ENCODE results near the gene TMTC3.

DNA sequence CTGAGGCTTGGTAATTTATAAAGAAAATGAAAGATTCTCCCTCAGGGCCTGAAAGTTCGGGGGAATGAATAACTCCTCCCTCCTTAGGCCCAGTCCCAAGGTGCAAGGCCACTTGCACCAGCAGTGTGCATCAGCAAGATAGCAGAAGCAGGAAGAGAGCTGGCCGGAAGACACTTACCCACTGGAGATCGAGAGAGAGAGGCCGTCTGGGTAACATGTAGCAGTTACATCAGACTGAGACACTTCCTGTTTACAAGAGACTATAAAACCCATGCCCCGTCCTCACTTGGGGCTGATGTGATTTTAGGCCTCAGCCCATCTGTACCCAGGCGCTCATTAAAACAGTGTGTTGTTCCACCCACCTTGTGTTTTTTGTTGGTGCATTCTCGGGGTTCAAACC, 85.2 kb downstream of the TMTC3 start:
- TF ChIP-seq CTCF (IDR thresholded peaks at IDR 0.05) (no peak), EP300 (IDR thresholded peaks at IDR 0.05) (no peak)
